ENCODE results near the gene ALG3. TPM values are rescaled to one million over a fixed set of nuclear protein-coding genes. Genes with fewer than 3 reads are reported as not detected.

Gene ALG3
- total and polyA plus RNA-seq, 2 of the 4 experiments (the other 2 are of a cell fraction), result 19.5 to 52.6 TPM

DNA sequence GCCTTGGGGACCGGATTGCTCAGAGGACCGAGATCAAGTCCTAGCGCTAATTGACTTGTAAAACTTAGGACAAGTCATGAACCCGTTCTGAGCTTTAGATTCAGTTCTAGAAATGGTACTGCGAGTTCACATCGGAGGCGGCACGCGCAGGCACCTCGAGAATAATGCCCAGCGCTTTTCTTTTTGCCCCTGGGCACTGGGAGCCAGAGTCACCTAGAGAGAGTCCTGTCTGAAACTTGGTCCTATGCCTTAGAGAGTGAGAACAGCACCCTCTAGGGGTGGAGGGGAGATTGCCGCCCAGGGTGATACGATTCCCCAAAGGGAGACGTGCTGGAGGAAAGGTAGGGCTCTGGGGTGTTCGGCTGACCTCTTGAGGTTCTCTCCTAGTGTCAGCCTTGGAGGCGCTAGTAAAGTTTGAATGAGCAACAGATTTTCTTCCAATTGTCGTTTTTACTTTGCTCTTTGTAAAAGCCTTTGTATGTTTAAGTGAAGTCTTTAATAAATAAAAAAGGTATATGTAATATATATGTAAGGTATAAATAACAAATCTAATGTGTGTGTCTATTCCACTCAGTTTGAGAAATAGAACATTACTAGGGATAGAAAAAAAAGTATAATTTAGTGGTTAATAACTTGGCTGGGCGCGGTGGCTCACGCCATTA is 1.5 kb upstream of the ALG3 start:
- Histone ChIP-seq H3K4me2 (ENCODE audit: low read depth, low read length) (peak overlapping the region; percentile 93), H4K8ac (ENCODE audit: low read depth in 2 of 2, low read length in 2 of 2) (no peak overlapping the region; a peak in 1 of 4 replicates), H3K79me1 (ENCODE audit: low read depth in 1 of 2, low read length in 2 of 2) (peaks cover 7 to 21% of the 10 kb centered on the region in 2 experiments), H4K5ac (ENCODE audit: low read depth, low read length) (no peak overlapping the region), H2AK9ac (replicated peaks; ENCODE audit: low read depth, low read length, poor library complexity) (peak overlapping the region; percentile 38), H2AK5ac (ENCODE audit: low read depth, low read length) (no peak overlapping the region), H2BK5ac (ENCODE audit: low read depth, low read length, poor library complexity, severe bottlenecking) (no peak overlapping the region), H2AFZ (replicated peaks; ENCODE audit: low read length, poor library complexity) (peak overlapping the region; percentile 99), H2BK15ac (ENCODE audit: low read depth, low read length) (no peak overlapping the region), H3K36me3 (ENCODE audit: control insufficient read depth, insufficient read depth, low read length) (peaks cover 4% of the 10 kb centered on the region; the same call in 1 of the 2 replicates), H3K18ac (ENCODE audit: low read depth, low read length) (no peak overlapping the region), H3K56ac (ENCODE audit: extremely low read depth, insufficient read depth, low read length) (no peak overlapping the region), H3K4ac (ENCODE audit: low read depth, low read length) (no peak overlapping the region), H4K91ac (ENCODE audit: insufficient read depth, low read depth, low read length) (no peak overlapping the region), H3K9ac (ENCODE audit: low read depth, low read length) (peak overlapping the region; percentile 57; the same call in 1 of the 2 replicates), H3K27me3 (ENCODE audit: control insufficient read depth, insufficient read depth, low read length) (no peaks in the 10 kb centered on the region), H4K20me1 (ENCODE audit: insufficient read depth, low read length) (no peaks in the 10 kb centered on the region; the same call in 1 of the 2 replicates), H3K9me3 (ENCODE audit: control insufficient read depth, insufficient read depth, low read length) (no peaks in the 10 kb centered on the region), H2BK120ac (ENCODE audit: low read depth, low read length) (no peak overlapping the region), H3K27ac (ENCODE audit: insufficient read depth, low read length) (no peak overlapping the region; the same call in 1 of the 2 replicates), H3K14ac (replicated peaks; ENCODE audit: low read depth, low read length) (peak overlapping the region; percentile 15; the same call in 1 of the 2 replicates), H3K9me1 (ENCODE audit: insufficient read depth, low read length) (no peaks in the 10 kb centered on the region), H3K23ac (ENCODE audit: low read depth, low read length) (peak overlapping the region; percentile 65; the same call in 1 of the 2 replicates), H3K4me1 (ENCODE audit: control insufficient read depth, insufficient read depth, low read length) (no peaks in the 10 kb centered on the region; the same call in 1 of the 2 replicates), H2BK20ac (ENCODE audit: low read depth, low read length) (no peak overlapping the region), H3K4me3 (ENCODE audit: insufficient read depth, low read depth, low read length) (peak overlapping the region; percentile 97)
- WGBS, 2 experiments (ENCODE audit: extremely low coverage in 2 of 2, insufficient read length in 1 of 2), result 2% methylated on average over 10 of the region's 20 CpGs; no CpG with 5 or more reads in 1 of the 2 experiments
- BruUV-seq (replicated peaks), result no TSS peak
- in situ Hi-C loops (cut with MboI; ENCODE audit: low sequenced_read_pairs) (loop anchor here (10.0 to 25.0 kb wide), 2 partner anchors 355 to 788 kb away; no protein-coding TSS in a partner anchor), dilution Hi-C loops (cut with HindIII; ENCODE audit: low sequenced_read_pairs, unreplicated experiment) (no loop called here), intact Hi-C loops (cut with micrococcal nuclease) (loop anchor here (5.0 to 10.0 kb wide), 2 partner anchors 103 to 235 kb away; partner anchors contain the start of gene ABCC5)
- TF ChIP-seq, protein P1, sequence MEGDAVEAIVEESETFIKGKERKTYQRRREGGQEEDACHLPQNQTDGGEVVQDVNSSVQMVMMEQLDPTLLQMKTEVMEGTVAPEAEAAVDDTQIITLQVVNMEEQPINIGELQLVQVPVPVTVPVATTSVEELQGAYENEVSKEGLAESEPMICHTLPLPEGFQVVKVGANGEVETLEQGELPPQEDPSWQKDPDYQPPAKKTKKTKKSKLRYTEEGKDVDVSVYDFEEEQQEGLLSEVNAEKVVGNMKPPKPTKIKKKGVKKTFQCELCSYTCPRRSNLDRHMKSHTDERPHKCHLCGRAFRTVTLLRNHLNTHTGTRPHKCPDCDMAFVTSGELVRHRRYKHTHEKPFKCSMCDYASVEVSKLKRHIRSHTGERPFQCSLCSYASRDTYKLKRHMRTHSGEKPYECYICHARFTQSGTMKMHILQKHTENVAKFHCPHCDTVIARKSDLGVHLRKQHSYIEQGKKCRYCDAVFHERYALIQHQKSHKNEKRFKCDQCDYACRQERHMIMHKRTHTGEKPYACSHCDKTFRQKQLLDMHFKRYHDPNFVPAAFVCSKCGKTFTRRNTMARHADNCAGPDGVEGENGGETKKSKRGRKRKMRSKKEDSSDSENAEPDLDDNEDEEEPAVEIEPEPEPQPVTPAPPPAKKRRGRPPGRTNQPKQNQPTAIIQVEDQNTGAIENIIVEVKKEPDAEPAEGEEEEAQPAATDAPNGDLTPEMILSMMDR (conservative IDR thresholded peaks at IDR 0.05; ENCODE audit: low read depth, low read length), result peak; percentile 89
- TF ChIP-seq SMC3 (IDR thresholded peaks at IDR 0.05; ENCODE audit: low read depth, low read length) (peak; percentile 69), NFE2L2 (IDR thresholded peaks at IDR 0.05; ENCODE audit: low read depth, low read length) (no peak), MAZ (IDR thresholded peaks at IDR 0.05; ENCODE audit: borderline replicate concordance, low read depth, low read length) (0 out of 2 replicates have a peak, but pooled peaks have one; percentile 21), POLR2A (IDR thresholded peaks at IDR 0.05; ENCODE audit: low read depth, low read length) (no peak), BHLHE40 (IDR thresholded peaks at IDR 0.05; ENCODE audit: low read depth, low read length) (no peak), RAD21 (IDR thresholded peaks at IDR 0.05; ENCODE audit: low read length) (peak; percentile 74)
- DNase-seq (peak; percentile 83), ATAC-seq (ENCODE audit: low read depth) (peak; percentile 65)
- ChIA-PET POLR2A (ENCODE audit: unreplicated experiment) (no interaction called here), CTCF (interaction anchor here (0.7 to 1.2 kb wide), 5 partner anchors 8 to 73 kb away, joined by 3 to 5 read pairs (median 4); no protein-coding TSS in a partner anchor)
